ENCODE results near the gene CLDN11.

- TF ChIP-seq CTCF (IDR thresholded peaks at IDR 0.05) (no peak), POLR2A (IDR thresholded peaks at IDR 0.05) (no peak)
Observed at GRCh38 chr3:170397685-170398084, 21.0 kb upstream of the CLDN11 start.

All from right lobe of liver (tissue), 4 donors.